Fibroblast of the conjunctiva (primary cell): ENCODE data around the gene MAPK4.

Experiments
- DNase-seq: peaks from one replicate; pipeline ENCODE4 v3.0.0-alpha.2; 2010; ENCODE audit warnings: low read depth

The MAPK4 gene

GRCh38 chr18:50721451-50722120 is 161.7 kb downstream of the MAPK4 start:
- DNase-seq = no peak

DNA sequence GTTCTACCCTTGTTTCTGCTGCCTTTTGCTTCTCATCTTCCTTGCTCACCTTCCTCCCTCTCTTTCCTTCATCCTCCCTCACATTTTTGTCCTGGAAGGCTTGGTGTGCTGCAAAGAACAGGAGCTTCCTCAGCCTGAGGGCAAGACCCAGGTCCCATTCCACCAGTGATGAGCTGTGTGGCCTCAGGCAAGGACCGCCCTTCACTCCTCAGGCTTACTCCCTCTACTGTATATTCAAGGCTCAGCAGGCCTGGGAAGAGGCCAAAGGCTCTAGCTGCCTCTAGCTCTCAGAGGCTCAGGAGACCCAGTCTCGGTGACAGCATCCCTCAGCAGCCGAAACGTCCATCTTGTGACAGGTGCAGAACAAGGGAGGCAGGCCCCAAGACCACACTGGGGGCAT is 162.4 kb downstream of the MAPK4 start:
- no peak for DNase-seq

DNA sequence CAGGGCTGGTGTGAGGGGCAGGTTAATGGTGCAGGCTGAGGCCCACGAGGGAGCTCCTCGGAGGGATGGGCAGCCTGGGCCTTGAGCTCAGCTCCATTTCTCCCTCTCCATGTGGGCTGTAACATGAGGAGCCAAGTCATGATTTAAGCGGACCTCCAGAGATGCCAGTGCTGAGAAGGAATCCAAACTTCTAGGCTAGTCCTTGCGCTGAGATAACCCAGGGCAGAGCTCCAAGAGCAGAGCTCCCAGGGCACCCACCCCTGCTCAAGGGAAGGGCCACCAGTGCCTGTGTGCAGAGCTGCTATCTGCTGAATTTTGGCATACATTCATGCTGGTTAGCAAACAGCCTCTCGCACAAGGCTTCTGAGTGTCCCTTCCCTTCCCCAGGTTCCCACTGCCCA is 164.9 kb downstream of the MAPK4 start:
- no peak for DNase-seq

- DNase-seq = no peak
Measured at GRCh38 chr18:50726960-50727589, 167.2 kb downstream of the MAPK4 start.

DNA sequence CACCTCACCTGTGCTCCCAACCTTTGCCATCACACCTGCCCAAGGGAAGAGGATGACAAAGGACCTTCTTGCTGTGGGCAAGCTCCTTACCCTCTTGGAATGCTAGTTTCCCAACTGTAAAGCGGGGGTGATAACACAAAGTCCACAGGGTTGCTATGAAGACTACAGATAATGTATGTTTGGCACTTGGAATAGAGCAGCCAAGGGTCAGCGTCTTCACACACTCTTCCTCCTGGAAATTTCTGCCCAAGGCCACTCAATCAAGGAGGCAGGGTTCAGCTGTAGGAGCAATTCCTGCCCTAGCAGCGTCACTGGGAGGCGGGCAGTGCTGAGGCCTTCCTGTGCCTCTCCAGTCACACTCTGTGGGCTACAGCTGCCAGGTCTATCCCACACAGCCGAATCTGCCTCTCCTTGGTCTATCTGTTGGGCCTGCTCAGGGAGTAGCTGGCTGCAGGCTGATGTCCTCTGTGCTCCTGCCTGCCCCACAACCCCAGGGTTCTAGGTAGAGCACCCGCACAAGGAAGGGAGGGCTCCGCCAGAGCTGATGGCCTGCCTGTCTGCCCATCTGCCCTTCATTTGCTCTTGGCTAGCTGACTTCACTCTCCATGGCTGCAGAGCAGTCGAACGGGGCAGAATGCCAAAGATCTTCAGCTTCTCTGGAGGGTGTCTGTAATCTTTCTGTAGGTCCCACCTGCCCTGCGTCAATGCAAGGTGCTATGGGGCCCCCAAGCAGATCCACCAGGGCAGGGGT is 168.0 kb downstream of the MAPK4 start:
- DNase-seq = no peak

- no peak for DNase-seq
Measured at GRCh38 chr18:50729376-50729775, 169.5 kb downstream of the MAPK4 start.

DNA sequence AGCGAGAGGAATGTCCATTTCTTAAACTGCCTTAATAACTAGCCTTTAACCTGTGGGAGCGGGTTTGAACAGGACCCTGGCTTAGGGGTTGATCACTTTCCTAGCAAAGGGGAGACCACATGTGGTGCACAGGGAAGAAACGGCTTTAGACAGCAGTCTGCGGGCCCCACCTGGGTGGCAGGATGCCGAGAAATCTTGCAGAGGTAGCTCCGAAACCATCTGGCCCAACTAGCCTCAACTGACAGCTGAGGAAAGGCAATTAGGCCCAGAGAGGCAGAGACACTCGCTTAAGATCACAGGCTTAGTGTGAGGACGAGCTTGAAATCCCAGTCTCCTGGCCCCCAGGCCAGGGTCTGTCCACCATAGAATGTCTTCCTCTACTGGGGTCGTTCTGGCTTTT is 170.1 kb downstream of the MAPK4 start:
- DNase-seq = no peak

DNA sequence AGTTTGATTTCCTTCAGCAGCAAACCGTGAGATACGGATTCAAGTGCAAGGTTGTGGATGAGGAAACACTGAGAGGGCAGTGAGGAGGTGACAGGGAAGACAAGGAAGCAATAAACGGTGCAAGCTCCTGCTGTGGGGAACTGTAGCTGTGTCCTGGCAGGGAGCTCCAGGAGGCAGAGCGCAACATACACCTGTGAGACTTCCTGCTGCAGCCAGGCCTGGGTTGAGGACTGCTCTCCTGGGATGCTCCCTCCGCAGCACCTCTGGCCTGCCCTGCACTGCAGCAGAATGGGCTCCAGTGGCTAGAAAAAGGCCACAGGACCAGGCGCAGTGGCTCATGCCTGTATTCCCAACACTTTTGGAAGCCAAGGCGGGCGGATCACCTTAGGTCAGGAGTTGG is 174.5 kb downstream of the MAPK4 start:
- DNase-seq = no peak

DNA sequence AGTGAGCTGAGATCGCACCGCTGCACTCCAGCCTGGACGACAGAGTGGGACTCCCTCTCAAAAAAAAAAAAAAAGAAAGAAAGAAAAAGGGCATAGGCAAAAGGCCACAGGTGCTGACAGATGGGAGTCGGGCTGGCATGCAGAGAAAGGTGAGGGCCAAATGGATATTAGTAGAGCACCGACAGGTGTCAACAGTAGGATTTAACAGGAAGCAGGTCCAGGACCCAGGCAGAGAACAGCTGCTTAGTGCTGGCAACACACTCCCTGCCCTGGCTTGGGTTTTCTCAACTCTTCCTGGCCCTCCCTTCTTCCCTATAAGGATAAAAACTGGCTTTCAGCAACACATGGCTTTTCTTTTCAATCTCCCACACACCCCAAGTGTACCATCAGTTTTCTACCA is 175.0 kb downstream of the MAPK4 start:
- DNase-seq = no peak

DNA sequence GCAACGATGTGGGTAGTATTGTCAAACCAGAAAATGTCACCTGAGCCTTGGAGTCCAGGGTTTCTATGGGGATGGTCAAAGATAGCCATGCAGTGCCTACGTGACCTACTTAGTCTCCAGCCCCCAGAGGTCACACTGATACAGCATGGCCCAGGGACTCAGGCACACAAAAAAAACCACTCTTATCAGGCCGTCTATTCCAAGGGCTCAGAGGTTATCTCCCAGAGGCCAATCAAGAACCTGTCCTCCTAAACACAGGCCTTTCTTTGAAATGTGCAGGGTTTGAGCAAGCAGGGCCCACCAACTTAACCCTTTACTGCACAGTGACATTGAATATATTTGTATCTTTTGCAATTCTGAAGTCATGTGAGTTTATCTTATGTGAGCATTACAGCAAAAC is 177.2 kb downstream of the MAPK4 start:
- DNase-seq = no peak

DNA sequence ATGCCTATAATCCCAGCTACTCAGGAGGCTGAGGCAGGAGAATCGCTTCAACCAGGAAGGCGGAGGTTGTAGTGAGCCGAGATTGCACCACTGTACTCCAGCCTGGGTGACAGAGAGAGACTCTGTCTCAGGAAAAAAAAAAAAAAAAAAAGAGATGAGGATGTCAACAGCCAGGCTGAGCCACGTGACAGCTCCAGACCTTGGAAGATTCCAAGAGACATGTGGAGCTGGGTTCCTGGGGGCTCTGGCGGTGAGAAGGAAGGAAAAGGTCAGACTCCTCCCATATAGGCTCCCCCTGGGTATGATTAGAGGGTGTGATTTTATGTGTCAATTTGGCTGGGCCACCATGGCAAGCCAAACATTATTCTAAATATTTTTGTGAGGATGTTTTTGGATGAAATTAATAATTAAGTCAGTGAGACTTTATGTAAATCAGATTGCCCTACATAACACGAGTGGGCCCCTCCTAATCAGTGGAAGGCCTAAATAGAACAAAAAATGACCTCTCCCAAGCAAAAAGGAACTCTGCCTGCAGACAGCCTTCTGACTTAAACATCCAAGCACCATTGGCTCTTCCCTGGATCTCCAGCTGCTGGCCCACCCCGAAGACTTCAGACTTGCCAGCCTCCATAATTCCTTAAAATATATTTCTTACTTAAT is 178.3 kb downstream of the MAPK4 start:
- no peak for DNase-seq

DNA sequence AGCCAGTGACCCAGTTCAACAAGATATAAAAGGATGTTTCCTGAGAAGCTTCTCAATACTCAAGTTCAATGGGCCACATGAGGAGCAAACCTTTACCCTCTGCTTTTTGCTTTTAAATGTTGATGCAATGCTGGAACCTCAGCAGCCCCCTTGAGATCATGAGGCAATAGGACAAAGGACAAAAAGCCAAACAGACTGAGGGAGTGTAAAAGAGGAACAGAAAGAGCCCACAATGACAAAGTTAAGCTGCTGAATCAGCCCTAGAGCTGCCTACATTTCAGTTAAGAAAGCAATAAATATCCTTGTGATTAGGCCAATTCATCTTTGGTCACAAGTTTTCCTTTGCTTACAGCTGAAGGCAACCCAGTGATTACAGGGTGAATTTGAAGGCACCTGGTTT is 183.1 kb downstream of the MAPK4 start:
- DNase-seq = no peak

DNA sequence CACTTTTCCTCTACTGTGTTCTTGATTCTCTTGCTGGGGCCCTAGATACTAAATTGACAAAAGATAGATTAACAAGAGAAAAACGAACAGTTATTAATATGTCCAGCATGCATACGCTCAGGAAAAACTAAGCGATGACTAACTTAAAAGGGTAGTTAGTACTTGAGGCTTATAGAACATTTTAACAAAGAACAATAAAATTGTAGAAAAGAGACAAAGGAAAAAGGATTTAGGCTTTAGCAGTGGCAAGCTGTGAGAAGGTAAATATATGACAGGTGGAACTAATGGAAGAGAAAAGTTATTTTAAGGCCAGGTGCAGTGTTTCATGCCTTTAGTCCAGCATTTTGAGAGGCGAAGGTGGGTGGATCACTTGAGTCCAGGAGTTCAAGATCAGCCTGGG is 184.4 kb downstream of the MAPK4 start:
- DNase-seq = no peak

DNA sequence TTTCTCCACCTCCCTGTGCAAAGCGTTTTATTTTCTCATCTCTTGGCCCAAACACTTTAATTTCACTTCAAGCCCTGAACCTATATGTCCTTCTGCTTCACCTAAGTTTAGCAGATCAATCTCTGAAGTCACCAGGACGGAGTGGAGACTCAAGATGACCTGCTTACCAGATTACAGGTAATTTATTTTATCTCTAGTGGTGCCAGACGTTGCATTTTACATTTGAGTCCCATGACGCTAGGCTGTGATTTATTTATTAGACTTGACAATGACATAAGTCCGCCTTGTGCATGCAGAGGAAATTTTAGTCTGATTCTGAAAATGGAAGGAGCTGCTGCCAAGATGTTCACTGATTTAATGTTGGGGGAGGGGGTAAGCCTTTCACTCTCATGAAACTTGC is 186.1 kb downstream of the MAPK4 start:
- no peak for DNase-seq

- DNase-seq = no peak
Measured at GRCh38 chr18:50747849-50748242, 188.0 kb downstream of the MAPK4 start.

- no peak for DNase-seq
Measured at GRCh38 chr18:50748243-50749229, 188.6 kb downstream of the MAPK4 start.

GRCh38 chr18:50749421-50749820 is 189.5 kb downstream of the MAPK4 start:
- no peak for DNase-seq

DNA sequence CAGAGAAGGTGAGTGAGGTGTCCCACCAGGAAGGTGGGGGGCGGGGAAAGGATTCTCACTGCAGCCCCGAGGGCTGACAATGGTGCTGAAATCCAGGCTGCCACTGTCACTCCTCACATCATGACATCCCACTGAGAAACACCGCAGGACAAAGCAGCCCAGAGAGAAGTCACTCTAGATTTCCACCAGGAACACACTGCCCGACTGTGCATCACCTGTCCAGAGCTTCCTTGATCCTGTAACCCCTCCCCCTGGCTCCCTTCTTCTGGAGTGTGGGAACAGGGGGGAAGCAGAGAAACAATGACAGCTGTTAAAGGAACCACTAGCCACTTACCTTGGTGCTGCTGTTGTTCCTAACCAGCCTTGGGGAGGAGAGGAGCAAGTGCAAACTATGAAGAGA is 190.1 kb downstream of the MAPK4 start:
- no peak for DNase-seq

- no peak for DNase-seq
Measured at GRCh38 chr18:50750546-50750945, 190.7 kb downstream of the MAPK4 start.

- DNase-seq = no peak
Measured at GRCh38 chr18:50751490-50751889, 191.6 kb downstream of the MAPK4 start.

DNA sequence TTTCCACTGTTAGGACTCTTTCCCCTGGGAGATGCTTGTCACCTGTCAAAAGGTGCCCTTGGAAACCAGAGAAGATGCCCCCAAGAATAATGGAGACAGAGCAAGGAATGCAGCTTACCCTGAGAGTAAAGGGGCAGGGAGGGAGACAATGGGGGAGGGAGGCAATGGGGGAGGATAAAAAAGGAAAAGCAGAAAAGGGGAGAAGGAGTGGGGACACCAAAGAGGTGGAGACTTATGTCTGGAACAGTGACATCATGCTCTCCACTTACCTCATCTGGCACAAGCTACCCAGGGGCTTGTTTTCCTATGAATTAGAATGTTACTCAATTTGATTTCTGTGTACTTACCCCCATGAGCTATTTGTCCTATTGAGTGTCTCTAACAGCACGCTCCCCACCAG is 192.1 kb downstream of the MAPK4 start:
- DNase-seq = no peak

DNA sequence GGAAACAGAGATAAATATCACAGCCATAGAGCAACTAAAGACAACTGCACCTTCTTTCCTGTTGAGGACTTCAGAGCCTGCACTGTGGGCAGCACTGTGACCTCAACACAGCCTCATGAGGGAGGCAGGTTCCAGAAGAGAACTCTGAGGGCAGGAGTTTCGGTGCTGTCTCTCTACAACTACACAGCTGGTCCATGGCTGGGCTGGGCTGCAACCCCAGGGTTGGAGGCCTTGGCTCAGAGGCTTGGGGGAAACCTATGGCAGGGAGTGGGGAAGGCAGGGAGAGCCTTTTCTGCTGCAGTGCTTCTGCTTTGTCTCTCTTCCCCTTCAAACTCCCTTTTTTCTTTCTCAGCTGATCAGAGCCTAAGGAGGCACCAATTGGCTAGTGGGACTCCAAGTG is 193.4 kb downstream of the MAPK4 start:
- no peak for DNase-seq
